ENCODE results near the gene ATP6V0A4. TPM values are rescaled to one million over a fixed set of nuclear protein-coding genes. Genes with fewer than 3 reads are reported as not detected.

Gene ATP6V0A4
- total RNA-seq, 1 donor from 2014 or later, result not detected

DNA sequence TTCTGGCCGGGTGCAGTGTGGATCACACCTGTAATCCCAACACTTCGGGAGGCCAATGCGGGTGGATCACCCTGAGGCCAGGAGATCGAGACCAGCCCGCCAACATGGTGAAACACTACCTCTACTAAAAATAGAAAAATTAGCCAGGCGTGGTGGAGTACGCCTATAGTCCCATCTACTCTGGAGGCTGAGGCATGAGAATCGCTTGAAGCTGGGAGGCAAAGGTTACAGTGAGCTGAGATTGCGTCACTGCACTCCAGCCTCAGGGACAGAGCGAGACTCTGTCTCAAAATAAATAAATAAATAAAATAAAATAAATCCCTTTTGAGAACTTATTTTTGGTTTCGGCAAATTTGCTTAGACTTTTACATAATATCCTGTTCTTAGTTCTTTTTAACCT is 31.3 kb upstream of the ATP6V0A4 start:
- ChIA-PET POLR2A (no interaction called here), CTCF (no interaction called here)
- no peak for ATAC-seq (ENCODE audit: low read depth)
- no peaks in the 10 kb centered on the region for H3K27me3 Mint-ChIP-seq
- no peaks in the 10 kb centered on the region for H3K4me1 Mint-ChIP-seq
- peaks cover 2% of the 10 kb centered on the region for H3K9me3 Mint-ChIP-seq
- no peak for DNase-seq
- TF ChIP-seq, protein P1, sequence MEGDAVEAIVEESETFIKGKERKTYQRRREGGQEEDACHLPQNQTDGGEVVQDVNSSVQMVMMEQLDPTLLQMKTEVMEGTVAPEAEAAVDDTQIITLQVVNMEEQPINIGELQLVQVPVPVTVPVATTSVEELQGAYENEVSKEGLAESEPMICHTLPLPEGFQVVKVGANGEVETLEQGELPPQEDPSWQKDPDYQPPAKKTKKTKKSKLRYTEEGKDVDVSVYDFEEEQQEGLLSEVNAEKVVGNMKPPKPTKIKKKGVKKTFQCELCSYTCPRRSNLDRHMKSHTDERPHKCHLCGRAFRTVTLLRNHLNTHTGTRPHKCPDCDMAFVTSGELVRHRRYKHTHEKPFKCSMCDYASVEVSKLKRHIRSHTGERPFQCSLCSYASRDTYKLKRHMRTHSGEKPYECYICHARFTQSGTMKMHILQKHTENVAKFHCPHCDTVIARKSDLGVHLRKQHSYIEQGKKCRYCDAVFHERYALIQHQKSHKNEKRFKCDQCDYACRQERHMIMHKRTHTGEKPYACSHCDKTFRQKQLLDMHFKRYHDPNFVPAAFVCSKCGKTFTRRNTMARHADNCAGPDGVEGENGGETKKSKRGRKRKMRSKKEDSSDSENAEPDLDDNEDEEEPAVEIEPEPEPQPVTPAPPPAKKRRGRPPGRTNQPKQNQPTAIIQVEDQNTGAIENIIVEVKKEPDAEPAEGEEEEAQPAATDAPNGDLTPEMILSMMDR (IDR thresholded peaks at IDR 0.05), result no peak
- H3K27ac Mint-ChIP-seq, result no peak overlapping the region
- no peaks in the 10 kb centered on the region for H3K36me3 Mint-ChIP-seq (ENCODE audit: low read depth)
- intact Hi-C loops (cut with micrococcal nuclease), result no loop called here
- H3K4me3 Mint-ChIP-seq, result no peak overlapping the region

DNA sequence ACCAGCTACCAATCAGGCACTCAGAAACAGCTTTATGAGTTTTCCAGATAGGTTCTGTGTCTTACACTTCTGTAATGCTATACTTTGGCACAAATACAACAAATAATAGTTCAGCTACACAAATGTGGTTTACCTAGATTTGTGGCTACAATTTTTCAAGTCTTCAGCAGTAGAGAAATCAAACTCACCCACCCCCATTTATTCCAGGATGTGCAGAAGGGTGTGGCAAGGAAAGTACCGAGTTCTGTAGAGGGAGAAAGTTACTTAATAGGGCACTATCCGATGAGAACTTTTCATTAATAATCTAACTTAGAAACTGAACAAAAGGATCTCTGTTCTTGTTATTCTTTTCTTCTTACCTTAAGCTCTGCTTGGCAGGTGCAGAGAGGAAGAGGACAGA is 30.3 kb upstream of the ATP6V0A4 start:
- CTCF ChIA-PET, result no interaction called here
- TF ChIP-seq, protein P1 (IDR thresholded peaks at IDR 0.05), result no peak

DNA sequence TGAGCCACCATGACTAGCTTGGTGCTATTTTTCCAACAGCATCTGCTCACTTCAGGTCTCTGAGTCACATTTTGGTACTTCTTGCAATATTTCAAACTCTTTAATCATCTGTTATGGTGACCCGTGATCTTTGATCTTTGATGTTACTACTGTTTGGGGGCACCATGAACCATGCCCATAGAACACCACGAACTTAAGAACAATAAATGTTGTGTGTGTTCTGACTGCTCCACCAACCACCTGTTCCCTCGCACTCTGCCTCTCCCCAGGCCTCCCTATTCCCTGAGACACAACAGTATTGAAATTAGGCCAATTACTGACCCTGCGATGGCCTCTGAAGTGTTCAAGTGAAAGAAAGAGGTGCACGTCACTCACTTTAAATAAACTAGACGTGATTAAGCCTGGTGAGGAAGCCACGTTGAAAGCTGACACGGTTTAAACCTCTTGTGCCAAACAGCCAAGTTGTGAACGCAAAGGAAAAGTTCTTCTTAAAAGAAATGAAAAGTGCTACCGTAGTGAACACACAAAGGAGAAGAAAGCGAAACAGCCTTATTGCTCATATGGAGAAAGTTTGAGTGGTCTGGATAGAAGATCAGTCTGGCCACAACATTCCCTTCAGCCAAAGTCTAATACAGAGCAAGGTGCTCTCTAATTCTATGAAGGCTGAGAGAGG is 27.2 kb upstream of the ATP6V0A4 start:
- H3K36me3 Mint-ChIP-seq (ENCODE audit: low read depth), result no peaks in the 10 kb centered on the region

More for the DNA sequence above, 30.3 kb upstream of the ATP6V0A4 start:
- DNase-seq (no peak), ATAC-seq (ENCODE audit: low read depth) (no peak)
- Mint-ChIP-seq H3K27ac (no peak overlapping the region), H3K9me3 (peaks cover 2% of the 10 kb centered on the region), H3K36me3 (ENCODE audit: low read depth) (no peaks in the 10 kb centered on the region), H3K4me3 (no peak overlapping the region), H3K27me3 (no peaks in the 10 kb centered on the region), H3K4me1 (no peaks in the 10 kb centered on the region)
- intact Hi-C loops (cut with micrococcal nuclease), result no loop called here
- POLR2A ChIA-PET, result no interaction called here

DNA sequence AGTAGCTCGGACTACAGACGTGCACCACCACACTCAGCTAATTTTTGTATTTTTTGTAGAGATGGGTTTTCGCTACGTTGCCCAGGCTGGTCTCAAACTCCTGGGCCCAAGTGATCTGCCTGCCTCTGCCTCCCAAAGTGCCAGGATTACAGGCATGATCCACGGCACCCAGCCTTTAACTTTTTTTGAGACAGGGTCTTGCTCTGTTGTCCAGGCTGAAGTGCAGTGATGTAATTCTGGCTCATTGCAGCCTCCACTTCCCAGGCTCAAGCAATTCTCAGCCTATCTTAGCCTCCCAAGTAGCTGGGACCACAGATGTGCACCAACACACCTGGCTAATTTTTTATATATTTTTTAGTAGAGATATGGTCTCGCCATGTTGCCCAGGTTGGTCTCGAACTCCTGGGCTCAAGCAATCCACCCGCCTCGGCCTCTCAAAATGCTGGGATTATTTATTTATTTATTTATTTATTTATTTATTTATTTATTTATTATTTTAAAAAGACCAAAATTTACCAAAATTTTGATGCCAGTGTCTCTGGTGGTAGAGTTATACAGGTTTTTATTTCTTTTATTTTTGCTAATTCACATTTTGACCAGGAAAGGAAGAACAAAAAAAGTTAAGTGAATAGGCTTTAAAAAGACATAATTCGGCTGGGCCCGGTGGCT is 25.0 kb upstream of the ATP6V0A4 start:
- DNase-seq (no peak), ATAC-seq (ENCODE audit: low read depth) (no peak)
- Mint-ChIP-seq H3K4me1 (no peaks in the 10 kb centered on the region), H3K27me3 (no peaks in the 10 kb centered on the region), H3K36me3 (ENCODE audit: low read depth) (no peaks in the 10 kb centered on the region), H3K4me3 (no peak overlapping the region), H3K9me3 (no peaks in the 10 kb centered on the region), H3K27ac (no peak overlapping the region)
- intact Hi-C loops (cut with micrococcal nuclease), result no loop called here
- CTCF ChIA-PET, result no interaction called here
- POLR2A ChIA-PET, result no interaction called here
- TF ChIP-seq, protein P1 (IDR thresholded peaks at IDR 0.05), result no peak

More for the DNA sequence above, 27.2 kb upstream of the ATP6V0A4 start:
- intact Hi-C loops (cut with micrococcal nuclease), result no loop called here
- peaks cover 2% of the 10 kb centered on the region for H3K9me3 Mint-ChIP-seq
- DNase-seq, result no peak
- H3K4me3 Mint-ChIP-seq, result no peak overlapping the region
- TF ChIP-seq, protein P1 (IDR thresholded peaks at IDR 0.05), result no peak
- no peak for ATAC-seq (ENCODE audit: low read depth)
- H3K4me1 Mint-ChIP-seq, result no peaks in the 10 kb centered on the region
- CTCF ChIA-PET, result no interaction called here
- POLR2A ChIA-PET, result no interaction called here
- H3K27ac Mint-ChIP-seq, result no peak overlapping the region
- H3K27me3 Mint-ChIP-seq, result no peaks in the 10 kb centered on the region

DNA sequence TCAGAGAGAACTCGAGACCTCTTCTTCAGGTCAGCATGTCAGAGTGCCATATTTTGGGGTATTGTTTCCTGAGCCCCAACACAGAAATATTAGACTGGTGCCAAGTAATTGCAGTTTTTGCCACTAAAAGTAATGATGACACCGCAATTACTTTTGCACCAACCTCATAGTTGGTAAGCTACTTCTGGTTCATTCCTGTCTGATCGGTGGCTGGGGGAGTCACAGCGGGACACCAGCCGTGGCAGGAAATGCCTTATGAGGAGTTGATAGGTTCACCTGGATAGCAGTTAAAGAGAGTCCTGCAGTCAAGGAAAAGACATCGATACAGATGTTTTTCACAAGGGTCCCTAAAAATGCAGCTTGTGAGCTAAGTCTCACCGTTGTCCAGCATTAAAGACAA is 23.9 kb upstream of the ATP6V0A4 start:
- ATAC-seq (ENCODE audit: low read depth), result no peak
- DNase-seq, result no peak
- no peak overlapping the region for H3K4me3 Mint-ChIP-seq
- no peak overlapping the region for H3K27ac Mint-ChIP-seq
- CTCF ChIA-PET, result no interaction called here
- TF ChIP-seq, protein P1 (IDR thresholded peaks at IDR 0.05), result no peak
- intact Hi-C loops (cut with micrococcal nuclease), result no loop called here
- H3K36me3 Mint-ChIP-seq (ENCODE audit: low read depth), result no peaks in the 10 kb centered on the region
- peaks cover under 1% of the 10 kb centered on the region for H3K27me3 Mint-ChIP-seq
- H3K9me3 Mint-ChIP-seq, result no peaks in the 10 kb centered on the region
- POLR2A ChIA-PET, result no interaction called here
- H3K4me1 Mint-ChIP-seq, result no peaks in the 10 kb centered on the region
